GM19035 (cell line): ENCODE measurements around the gene OS9.
A peak's percentile ranks its signal among the peaks of the same experiment; 100 is the strongest.

Experiments
- ATAC-seq: cut with Tn5 transposase; IDR thresholded peaks from one replicate; pipeline ENCODE4 v1.9.1; 2021; ENCODE audit not compliant: unreplicated experiment

Gene OS9

GRCh38 chr12:57750561-57751431, 56.9 kb downstream of the OS9 start:
- ATAC-seq: no peak

DNA sequence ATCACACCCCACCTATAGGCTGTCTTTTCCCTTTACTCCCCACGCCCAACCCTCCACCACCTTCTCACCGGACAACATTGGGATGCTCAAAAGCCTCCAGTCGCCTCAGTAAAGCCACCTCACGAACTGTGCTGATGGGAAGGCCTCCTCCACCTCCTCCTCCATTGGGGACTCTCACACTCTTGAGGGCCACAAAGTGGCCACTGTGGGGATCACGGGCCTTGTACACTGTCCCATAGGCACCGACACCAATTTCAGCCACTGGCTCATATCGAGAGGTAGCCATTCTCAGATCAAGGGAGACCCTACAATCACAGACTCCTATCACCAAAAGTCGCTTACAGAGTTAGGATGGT, 57.5 kb downstream of the OS9 start:
- no peak for ATAC-seq

DNA sequence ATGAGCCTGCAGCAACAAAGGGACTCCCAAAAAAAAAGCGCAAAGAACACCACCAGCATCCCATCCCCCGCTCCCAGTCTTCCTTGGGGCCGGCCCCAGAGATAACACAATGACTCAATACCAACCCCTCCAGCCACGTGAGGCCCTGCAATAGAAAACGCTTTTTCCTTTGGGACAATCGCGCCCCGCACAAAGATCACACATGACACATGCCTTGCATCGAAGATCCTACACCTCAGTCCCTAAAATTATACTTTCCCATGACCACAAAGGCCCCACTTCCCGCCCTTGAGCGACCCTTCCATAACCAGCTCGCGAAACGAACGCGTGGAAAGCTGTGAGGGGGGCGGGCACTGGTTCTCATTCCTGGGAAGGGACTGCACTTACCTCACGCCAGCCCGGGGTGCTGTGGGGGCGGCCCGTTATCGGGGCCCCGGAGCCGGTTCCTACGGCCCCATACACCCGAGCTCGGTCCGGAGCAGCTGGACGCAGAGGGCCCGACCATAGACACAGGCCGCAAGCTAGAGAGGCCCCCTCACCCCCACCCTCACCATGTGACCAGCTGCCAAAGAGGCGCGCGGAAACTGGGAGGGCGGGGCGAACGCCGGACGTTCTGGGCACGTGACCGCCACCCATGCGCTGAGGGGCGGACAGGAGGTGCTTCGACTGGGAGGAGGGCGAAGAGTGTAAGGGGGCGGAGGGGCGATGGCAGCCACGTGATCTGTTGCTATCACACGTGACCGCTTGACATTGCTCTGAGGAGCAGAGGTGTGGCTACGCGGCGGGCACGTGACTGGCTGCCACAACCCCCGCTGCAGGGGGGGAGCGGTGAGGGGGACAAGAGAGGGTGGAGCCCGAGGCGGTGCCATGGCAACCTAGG, 58.1 kb downstream of the OS9 start, which contains the start of gene CDK4:
Gene CDK4 (minus strand): TSS at position 523 of the 880 bp plus-strand sequence. CDS start 593 bp downstream, outside the sequence.
- ATAC-seq: peak; percentile 68

DNA sequence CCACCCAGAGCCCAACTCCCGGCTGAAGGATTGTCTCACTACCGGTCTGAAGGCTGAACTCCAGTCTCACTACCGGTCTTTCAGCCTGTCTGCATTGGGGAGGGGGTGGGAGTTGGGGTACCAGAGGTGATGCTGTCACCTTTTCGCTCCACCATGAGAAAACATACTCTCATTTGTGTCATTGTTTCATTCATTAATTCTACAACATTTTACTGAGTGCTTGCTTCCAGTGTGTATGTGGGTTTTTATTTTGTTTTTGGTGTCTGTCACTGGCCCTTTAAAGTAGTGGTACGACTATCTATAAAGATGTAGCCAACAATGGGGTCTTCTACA, 58.7 kb downstream of the OS9 start:
- no peak for ATAC-seq

DNA sequence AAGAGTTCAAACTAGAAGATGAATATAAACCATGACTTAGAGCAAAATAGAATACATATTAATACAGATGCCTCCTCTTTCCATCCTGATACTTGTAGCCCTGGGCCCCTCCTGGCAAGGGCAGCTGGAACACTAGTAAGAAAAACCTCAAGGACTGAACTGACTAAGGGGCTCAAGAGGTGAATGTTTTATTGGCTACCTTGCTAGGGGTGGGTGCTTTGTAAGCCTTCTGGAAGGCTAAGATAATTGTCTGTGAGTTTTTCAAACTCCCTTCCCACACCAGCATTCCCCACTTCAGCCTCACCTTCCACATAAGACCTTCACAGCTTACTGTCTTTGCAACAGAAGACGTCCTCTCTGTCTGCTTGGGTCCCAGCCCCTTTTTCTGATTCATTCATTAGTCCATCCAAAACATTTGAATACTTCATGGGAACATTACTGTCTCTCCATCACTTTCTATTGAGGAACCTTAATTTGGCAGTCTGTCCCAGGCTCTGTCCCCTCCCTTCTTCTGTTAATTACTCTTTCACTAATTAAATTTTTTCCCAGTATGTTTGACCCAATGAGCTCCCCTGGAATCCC, 59.9 kb downstream of the OS9 start:
- ATAC-seq: no peak

DNA sequence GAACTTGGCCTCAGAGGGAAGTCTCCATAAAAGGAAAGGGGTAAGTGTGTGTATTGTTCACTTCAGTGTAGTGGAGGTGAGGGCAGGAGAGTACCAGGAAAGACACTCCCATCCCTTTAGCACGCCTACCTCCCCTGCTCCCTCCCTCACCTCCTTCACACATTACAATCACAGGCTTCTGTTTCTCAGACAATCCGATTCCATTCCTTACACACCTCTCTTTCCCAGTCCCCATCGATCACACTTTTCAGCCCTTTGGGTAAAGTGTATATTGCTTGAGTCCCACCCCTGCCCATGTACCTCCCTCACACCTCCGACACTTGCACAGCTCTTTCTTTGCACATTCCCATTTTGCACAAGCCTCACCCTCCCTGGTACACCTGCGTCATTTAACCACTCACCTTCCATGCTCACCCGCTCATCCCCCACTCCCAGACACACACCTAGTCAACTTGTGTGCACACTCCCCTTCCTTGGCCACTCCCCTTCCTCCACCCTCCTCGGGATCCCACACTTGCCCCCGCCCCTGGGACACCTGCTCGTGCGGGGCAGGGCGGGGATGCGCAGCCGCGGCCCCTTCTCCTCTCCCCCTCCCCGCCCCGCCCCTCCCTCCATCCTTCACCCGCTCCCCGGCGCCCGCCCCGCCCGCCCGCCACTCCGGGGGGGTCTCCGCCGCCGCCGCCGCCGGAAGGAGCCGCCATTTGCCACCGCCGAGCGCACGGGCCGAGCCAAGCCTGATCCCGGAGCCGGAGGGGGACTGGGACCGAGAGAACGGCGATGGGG, 60.7 kb downstream of the OS9 start, which contains the start of gene MARCHF9:
Gene MARCHF9 (plus strand): TSS at position 693 of the 783 bp plus-strand sequence. CDS start 426 bp downstream, outside the sequence.
- peak; percentile 31 for ATAC-seq

DNA sequence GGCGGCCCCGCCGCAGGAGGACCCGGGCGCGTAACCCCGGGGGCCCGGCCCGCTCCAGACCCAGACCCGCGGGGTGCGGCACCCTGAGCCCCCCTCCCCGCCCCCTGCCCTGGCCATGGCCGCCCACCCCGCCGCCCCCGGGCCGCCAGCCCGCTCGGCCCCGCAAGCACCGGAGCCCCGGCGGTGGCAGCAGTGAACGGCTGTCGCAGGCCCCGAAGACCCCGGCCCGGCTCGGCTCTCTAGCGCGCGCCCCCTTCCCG, 61.2 kb downstream of the OS9 start:
- ATAC-seq: no peak

DNA sequence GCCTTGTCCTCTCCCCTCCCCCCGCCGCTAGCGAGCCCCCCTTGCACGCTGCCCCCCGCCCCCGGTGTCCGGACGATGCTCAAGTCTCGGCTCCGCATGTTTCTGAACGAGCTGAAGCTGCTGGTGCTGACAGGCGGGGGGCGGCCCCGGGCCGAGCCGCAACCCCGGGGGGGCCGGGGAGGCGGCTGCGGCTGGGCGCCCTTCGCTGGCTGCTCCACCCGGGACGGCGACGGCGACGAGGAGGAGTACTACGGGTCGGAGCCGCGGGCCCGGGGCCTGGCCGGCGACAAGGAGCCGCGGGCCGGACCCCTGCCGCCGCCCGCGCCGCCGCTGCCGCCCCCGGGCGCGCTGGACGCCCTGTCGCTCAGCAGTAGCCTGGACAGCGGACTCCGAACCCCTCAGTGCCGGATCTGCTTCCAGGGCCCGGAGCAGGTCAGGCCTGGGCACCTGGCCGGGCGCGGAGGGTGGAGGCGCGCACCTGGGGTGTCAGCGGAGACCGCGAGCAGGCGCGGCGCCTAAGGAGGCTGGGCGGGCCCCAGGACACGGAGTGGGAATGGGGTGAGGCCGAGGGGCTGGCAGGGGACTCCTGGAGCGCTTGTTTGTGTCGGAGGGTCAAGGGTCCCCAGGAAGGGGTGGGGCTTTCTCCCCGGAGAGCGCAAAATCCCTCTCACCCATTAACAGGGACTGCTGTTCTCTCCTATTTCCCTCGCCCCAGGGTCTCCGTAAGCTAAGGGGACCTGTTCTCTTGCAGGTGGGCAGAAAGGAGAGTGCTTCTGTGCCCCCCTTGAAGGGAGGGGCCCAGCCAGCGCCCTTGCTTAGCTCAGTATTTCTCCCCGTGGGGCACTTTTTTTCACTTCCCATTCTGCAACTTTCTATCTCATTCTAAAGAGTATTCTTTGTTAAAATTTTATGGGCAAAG, 61.8 kb downstream of the OS9 start:
- no peak for ATAC-seq

GRCh38 chr12:57756406-57757341, 62.7 kb downstream of the OS9 start:
- ATAC-seq: no peak

DNA sequence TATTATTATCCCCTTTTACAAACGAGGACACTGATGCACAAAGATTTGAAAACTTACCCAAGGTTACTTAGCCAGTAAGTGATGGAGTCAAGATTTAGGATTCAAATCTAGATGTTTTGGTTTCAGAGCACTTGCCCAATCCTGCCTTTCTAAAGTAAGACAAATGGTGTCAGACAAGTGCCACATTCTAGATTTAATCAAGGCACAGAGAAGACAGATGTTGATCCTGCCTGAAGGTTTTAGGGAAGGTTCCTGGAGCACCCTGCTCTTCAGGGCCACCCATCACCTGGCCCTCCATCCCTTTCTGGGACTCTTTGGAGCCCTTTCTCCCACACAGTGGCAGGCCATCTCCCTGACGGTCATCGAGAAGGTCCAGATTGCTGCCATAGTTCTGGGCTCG, 63.8 kb downstream of the OS9 start:
- ATAC-seq: no peak

DNA sequence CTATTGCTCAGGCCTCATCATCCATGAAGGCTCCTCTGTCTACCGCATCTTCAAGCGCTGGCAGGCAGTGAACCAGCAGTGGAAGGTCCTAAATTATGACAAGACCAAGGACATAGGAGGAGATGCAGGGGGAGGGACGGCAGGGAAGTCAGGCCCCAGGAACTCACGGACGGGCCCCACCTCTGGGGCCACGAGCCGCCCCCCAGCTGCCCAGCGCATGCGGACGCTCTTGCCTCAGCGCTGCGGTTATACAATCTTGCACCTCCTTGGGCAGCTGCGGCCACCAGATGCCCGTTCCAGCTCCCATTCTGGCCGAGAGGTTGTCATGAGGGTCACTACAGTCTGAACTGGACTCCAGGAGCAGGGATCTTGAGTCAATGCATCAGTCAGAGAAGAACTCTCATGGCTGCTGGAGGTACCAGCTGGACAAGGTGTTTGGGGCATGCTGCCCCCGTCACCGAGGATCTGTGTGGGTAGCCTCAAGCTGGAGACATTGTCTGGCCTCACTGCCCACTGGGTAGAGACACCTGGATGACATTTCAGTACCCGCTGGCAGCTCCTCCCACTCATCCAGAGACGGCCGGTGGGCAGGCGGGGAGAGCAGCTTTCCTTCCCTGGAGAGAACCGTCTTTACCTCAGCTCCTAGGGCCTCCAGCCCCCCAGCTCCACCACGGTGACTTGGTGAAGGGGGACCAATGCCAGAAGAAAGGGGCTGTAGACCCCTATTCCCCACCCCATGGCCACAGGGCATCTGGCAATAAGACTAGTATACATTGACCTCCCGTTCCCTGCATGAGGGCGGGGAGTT, 64.8 kb downstream of the OS9 start:
- ATAC-seq: no peak

GRCh38 chr12:57759360-57759980, 65.5 kb downstream of the OS9 start:
- no peak for ATAC-seq

DNA sequence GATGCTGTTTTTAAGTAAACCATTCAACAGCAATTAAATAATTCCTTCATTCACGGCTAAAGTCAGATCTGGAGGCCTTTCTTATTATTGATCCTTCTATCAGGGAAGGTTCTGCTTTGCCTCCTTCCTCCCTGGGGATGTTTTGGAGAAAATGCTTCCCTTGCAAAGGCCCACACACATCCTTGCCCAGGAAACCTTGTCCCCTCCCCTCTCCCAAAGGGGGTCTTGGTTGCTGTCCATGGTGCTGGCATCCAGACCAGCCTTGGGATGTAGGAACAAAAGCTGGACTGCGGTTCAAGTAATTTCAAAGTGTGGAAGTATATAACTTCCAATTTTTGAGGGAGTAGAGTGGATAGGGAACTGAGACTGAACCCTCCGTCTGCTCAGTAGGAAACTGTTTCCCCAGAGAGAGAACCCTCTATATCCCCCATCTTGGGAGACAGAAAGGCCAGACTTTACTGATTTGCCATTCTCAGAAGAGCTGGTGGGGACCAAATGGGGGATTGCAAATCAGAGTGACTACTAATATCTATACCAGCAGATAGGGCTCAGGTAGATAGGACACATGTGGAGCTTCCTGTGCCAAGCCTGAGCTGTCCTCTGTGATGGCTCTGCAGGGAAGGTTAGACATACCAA, 66.5 kb downstream of the OS9 start:
- ATAC-seq: no peak

GRCh38 chr12:57761391-57761998, 67.6 kb downstream of the OS9 start:
- no peak for ATAC-seq

- no peak for ATAC-seq
Observed at GRCh38 chr12:57762463-57762862, 68.5 kb downstream of the OS9 start.

- ATAC-seq: no peak
Observed at GRCh38 chr12:57763881-57764661, 70.1 kb downstream of the OS9 start.
